GM23248 (cell line): ENCODE measurements around the gene MYO1D.

ENCODE experiments used
- EZH2 ChIP-seq: fragments of 200-600 bp; sonication (generic); IDR thresholded peaks from 2 replicates; pipeline ENCODE4 v1.6.1; 2018; ENCODE audit warnings: antibody characterized with exemption, mild to moderate bottlenecking; ENCODE audit not compliant: insufficient read depth, poor library complexity, severe bottlenecking
- EZH2phosphoT487 ChIP-seq: fragments of 200-600 bp; sonication (generic); IDR thresholded peaks from 2 replicates; pipeline ENCODE4 v1.6.1; 2018; ENCODE audit warnings: antibody characterized with exemption, moderate library complexity, mild to moderate bottlenecking, low read depth; ENCODE audit not compliant: insufficient read depth

DNA sequence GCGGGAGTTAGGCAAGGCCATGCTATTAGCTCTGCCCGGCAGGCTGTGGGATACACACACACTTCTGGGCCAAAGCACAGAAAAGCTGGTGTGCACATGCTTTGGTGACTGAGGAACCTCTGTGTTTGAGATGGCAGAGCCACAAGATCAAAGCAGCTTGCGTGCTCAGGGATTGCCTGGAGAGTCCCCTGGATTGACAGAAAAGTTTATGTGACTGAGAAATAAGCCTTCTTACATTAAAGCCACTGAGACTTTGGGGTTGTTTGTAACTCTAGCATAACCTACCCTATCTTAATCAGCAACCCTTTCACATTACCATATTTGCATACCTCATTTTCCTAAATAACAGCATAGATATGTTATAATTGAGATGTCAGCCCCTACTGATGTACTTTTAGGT, 69.3 kb downstream of the MYO1D start:
- TF ChIP-seq EZH2phosphoT487 (no peak), EZH2 (no peak)
